Muscle of leg (tissue), 11 donors: ENCODE measurements around the gene GNAQ. TPM values are rescaled to one million over a fixed set of nuclear protein-coding genes. Genes with fewer than 3 reads are reported as not detected.
A peak's percentile ranks its signal among the peaks of the same experiment; 100 is the strongest.

Source experiments
- DNase-seq: peaks from one replicate; pipeline ENCODE4 v3.0.0; 2013
- H3K27ac ChIP-seq: one replicate; pipeline ENCODE4 v1.5.1; 2013; ENCODE audit warnings: mild to moderate bottlenecking, low read length, control low read depth
- H3K27me3 ChIP-seq: one replicate; pipeline ENCODE4 v1.6.1; 2013; ENCODE audit warnings: low read length; ENCODE audit not compliant: control insufficient read depth, insufficient read depth
- H3K36me3 ChIP-seq: one replicate; pipeline ENCODE4 v1.6.1; 2013; ENCODE audit warnings: low read length; ENCODE audit not compliant: control insufficient read depth, insufficient read depth
- H3K4me1 ChIP-seq: one replicate; pipeline ENCODE4 v1.6.1; 2013; ENCODE audit warnings: low read length; ENCODE audit not compliant: control insufficient read depth, insufficient read depth
- H3K4me3 ChIP-seq: one replicate; pipeline ENCODE4 v1.5.1; 2013; ENCODE audit warnings: low read length, control low read depth
- H3K9me3 ChIP-seq: replicated peaks from 2 replicates; pipeline ENCODE4 v1.6.1; 2013; ENCODE audit warnings: low read depth, low read length; ENCODE audit not compliant: control insufficient read depth
- WGBS: methylation state at CpG from one replicate; pipeline ENCODE4 v1.1.5; 2013; ENCODE audit warnings: missing lambda C conversion rate; ENCODE audit not compliant: insufficient coverage; 5-methylcytosine and 5-hydroxymethylcytosine counted together
- polyA plus RNA-seq, 8 donors: library from polyadenylated mRNA; unstranded; fragments of 120-200 nt; gene quantifications; one replicate each; pipeline versions ENCODE4 v1.2.1 to v1.2.3, GENCODE V29; 2013; ENCODE audit warnings: inconsistent platforms in 1 of 8, low replicate concordance in 1 of 8; ENCODE audit not compliant: insufficient read length in 8 of 8, insufficient read depth in 1 of 8
- total RNA-seq: library from RNA; stranded (reverse); fragments of 120-200 nt; gene quantifications from one replicate; pipeline ENCODE4 v1.2.4, GENCODE V29; 2013

GNAQ gene
- total and polyA plus RNA-seq, 9 donors = 19.7 to 31.6 (median 27.0) TPM

DNA sequence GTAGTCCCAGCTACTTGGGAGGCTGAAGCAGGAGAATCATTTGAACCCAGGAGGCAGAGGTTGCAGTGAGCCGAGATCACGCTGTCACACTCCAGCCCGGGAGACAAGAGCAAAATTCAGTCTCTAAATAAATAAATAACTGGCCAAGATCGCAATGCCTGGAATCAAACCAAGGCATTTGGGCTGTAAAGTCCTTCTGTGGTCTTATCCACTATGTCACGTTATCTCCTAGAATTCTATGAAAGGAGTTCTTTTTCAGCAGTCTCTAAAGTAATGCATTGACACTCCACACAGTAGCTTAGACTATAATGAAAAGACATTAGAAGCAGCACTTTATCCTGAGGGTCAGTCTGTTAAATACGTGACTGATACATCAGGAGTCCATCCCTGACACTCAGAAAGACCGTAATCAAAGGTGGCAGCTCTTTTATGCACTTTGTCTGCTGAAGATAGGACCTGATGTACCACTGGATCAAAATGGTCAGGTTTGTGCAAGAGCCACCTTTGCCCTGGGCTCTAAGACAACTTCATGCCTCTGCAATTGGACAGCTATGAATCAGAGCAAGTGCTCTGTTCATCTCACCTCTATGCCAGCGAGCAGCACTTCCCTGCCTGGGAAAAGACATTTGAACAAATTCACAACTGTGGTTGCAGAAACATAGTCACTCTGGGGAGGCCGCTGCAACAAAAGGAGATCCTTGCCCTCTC is 351.8 kb downstream of the GNAQ start:
- no peaks in the 10 kb centered on the region for H3K9me3 ChIP-seq
- WGBS = 81% methylated on average over 7 of the region's 9 CpGs
- DNase-seq = no peak

DNA sequence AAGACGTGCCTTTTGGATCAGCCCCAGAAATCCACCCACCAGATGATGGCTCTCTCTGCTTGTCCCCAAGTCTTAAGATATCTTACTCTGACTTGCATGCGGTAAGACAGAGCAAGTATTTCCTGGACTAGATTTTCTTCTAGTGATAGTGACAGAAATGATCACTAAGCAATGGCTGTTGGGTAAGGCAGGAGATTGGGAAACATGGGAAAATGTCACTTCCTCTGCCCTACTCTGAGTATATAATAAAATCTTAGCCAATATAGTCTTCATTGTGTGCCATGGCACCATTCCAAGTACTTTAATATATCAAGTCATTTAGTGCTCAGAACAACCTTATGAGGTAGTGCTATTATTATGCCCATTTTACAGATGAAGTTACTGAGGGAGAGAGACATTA is 352.5 kb downstream of the GNAQ start:
- DNase-seq = no peak
- Histone ChIP-seq H3K27me3 (no peaks in the 10 kb centered on the region), H3K9me3 (no peaks in the 10 kb centered on the region), H3K36me3 (no peaks in the 10 kb centered on the region), H3K27ac (no peak overlapping the region), H3K4me1 (peaks cover 4% of the 10 kb centered on the region), H3K4me3 (no peak overlapping the region)
- no CpG with 5 or more reads among the region's 2 CpGs for WGBS

More for the DNA sequence above, 351.8 kb downstream of the GNAQ start:
- H3K4me3 ChIP-seq = no peak overlapping the region
- no peak overlapping the region for H3K27ac ChIP-seq
- H3K4me1 ChIP-seq = no peaks in the 10 kb centered on the region
- H3K27me3 ChIP-seq = no peaks in the 10 kb centered on the region
- H3K36me3 ChIP-seq = no peaks in the 10 kb centered on the region

DNA sequence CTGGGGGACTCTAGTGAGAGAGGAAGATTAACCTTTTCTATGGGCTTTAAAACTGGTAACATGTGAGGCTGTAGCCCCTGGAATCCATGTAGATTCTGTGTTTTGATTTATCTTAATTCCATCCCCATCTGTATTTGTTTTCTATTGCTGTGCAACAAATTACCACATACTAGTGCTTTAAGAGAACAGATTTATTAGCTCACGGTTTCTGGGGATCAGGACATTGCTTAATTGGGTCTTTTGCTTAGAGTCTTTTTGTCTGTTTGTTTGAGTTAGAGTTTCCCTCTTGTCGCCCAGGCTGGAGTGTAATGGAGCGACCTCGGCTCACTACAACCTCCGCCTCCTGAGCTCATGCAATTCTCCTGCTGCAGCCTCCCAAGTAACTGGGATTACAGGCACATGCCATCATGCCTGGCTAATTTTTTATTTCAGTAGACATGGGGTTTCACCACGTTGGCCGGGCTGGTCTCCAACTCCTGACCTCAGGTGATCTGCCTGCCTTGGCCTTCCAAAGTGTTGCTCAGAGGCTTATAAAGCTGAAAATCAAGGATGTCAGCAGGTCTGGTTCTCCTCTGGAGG is 353.6 kb downstream of the GNAQ start:
- WGBS = 61% methylated on average over 6 of the region's 7 CpGs
- Histone ChIP-seq H3K36me3 (no peaks in the 10 kb centered on the region), H3K27ac (no peak overlapping the region), H3K9me3 (no peaks in the 10 kb centered on the region), H3K27me3 (no peaks in the 10 kb centered on the region), H3K4me1 (peaks cover 4% of the 10 kb centered on the region), H3K4me3 (no peak overlapping the region)
- DNase-seq = no peak

DNA sequence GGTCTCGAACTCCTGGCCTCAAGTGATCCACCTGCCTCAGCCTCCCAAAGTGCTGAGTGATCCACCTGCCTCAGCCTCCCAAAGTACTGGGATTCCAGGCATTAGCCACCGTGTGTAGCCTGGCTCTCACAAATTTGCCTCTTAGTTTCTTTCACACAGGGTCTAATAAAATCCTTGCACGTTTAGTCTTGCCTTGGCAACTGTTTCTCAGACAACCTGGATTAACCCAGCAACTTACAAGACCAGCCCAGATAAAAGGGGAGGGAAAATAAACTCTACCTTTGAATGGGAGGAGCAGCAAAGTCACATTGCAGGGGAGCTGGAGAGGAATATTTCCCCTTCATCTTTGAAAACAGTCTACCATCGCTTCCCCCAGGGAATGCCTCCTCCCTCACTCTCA is 354.2 kb downstream of the GNAQ start:
- WGBS = 72% methylated on average over 2 of the region's 4 CpGs
- no peak for DNase-seq

GRCh38 chr9:77673941-77674791 is 357.4 kb downstream of the GNAQ start:
- Histone ChIP-seq H3K36me3 (no peaks in the 10 kb centered on the region), H3K27ac (peak overlapping the region; percentile 38)
- peak; percentile 84 for DNase-seq

More for the DNA sequence above, 354.2 kb downstream of the GNAQ start:
- Histone ChIP-seq H3K9me3 (no peaks in the 10 kb centered on the region), H3K4me3 (no peak overlapping the region), H3K27ac (no peak overlapping the region), H3K36me3 (no peaks in the 10 kb centered on the region), H3K4me1 (peaks cover 4% of the 10 kb centered on the region), H3K27me3 (no peaks in the 10 kb centered on the region)

GRCh38 chr9:77672183-77672582 is 359.4 kb downstream of the GNAQ start:
- Histone ChIP-seq H3K27ac (no peak overlapping the region), H3K27me3 (no peaks in the 10 kb centered on the region), H3K4me3 (no peak overlapping the region), H3K9me3 (peaks cover 2% of the 10 kb centered on the region), H3K36me3 (no peaks in the 10 kb centered on the region), H3K4me1 (peaks cover 4% of the 10 kb centered on the region)
- DNase-seq = peak; percentile 42
- 17% methylated on average over 1 of the region's 4 CpGs for WGBS

More at GRCh38 chr9:77673941-77674791, 357.4 kb downstream of the GNAQ start:
- Histone ChIP-seq H3K9me3 (no peaks in the 10 kb centered on the region), H3K4me3 (no peak overlapping the region), H3K27me3 (no peaks in the 10 kb centered on the region), H3K4me1 (peaks cover 4% of the 10 kb centered on the region)
- WGBS = 88% methylated on average over 5 of the region's 10 CpGs

DNA sequence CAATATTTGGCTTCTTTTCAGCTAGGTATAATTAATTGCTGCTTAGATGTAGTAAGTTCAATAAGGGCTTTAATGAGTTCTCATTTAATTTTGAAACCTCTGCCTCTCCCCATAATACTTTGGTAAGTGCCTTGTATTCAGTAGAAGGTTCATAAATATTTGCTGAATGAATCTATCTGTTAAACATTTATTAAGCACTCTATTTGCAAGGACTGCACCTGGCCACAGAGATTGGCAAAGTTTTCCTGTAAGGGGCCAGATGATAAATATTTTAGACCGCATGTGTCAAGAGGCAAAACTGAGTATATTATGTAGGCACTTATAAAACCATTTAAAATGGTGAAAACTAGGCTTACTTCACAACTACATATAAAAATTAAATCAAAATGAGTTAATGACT is 364.5 kb downstream of the GNAQ start:
- H3K27me3 ChIP-seq = no peaks in the 10 kb centered on the region
- H3K27ac ChIP-seq = no peak overlapping the region
- WGBS = no CpG with 5 or more reads among the region's 1 CpG
- H3K4me1 ChIP-seq = peaks cover 5% of the 10 kb centered on the region
- no peak overlapping the region for H3K4me3 ChIP-seq
- H3K36me3 ChIP-seq = no peaks in the 10 kb centered on the region
- DNase-seq = no peak
- peaks cover 2% of the 10 kb centered on the region for H3K9me3 ChIP-seq

Other genes with a start within 250 kb of the GNAQ start
- 18.8 TPM for gene CEP78, start 204.3 kb upstream of the GNAQ start, total RNA-seq
- 10 to 100 TPM; 12.6 to 22.6 (median 16.9) TPM for gene CEP78, start 204.3 kb upstream of the GNAQ start, polyA plus RNA-seq